Omental fat pad (tissue), 4 donors: ENCODE measurements around the gene LARGE1. TPM values are rescaled to one million over a fixed set of nuclear protein-coding genes. Genes with fewer than 3 reads are reported as not detected.

Experiments used
- ATAC-seq: fragments of 150-250 bp; one replicate; pipeline ENCODE4 v1.9.1; 2016; ENCODE audit warnings: mild to moderate bottlenecking, moderate library complexity; ENCODE audit not compliant: low FRiP score
- DNase-seq: peaks from one replicate; pipeline ENCODE4 v3.0.0-alpha.2; 2019; ENCODE audit warnings: low spot score
- total RNA-seq, 4 donors: library from RNA; depleted of rRNA; stranded (reverse); fragments of >200 nt; gene quantifications; one replicate each; pipeline ENCODE4 v1.1.0, GENCODE V29; 2016
- TF ChIP-seq, protein P1 (sequence below), 3 donors: fragments of 450-650 bp; IDR thresholded peaks; one replicate each; pipeline ENCODE4 v1.5.1; 2016 to 2017; ENCODE audit warnings: antibody characterized with exemption in 3 of 3, mild to moderate bottlenecking in 3 of 3, moderate library complexity in 2 of 3

LARGE1 gene
- total RNA-seq, 4 donors from 2014 or later = 16.5 to 31.2 (median 22.3) TPM

GRCh38 chr22:33908171-33909074 is 11.9 kb downstream of the LARGE1 start:
- TF ChIP-seq, protein P1, sequence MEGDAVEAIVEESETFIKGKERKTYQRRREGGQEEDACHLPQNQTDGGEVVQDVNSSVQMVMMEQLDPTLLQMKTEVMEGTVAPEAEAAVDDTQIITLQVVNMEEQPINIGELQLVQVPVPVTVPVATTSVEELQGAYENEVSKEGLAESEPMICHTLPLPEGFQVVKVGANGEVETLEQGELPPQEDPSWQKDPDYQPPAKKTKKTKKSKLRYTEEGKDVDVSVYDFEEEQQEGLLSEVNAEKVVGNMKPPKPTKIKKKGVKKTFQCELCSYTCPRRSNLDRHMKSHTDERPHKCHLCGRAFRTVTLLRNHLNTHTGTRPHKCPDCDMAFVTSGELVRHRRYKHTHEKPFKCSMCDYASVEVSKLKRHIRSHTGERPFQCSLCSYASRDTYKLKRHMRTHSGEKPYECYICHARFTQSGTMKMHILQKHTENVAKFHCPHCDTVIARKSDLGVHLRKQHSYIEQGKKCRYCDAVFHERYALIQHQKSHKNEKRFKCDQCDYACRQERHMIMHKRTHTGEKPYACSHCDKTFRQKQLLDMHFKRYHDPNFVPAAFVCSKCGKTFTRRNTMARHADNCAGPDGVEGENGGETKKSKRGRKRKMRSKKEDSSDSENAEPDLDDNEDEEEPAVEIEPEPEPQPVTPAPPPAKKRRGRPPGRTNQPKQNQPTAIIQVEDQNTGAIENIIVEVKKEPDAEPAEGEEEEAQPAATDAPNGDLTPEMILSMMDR (IDR thresholded peaks at IDR 0.05) = no peak
- ATAC-seq (no peak), DNase-seq (no peak)

DNA sequence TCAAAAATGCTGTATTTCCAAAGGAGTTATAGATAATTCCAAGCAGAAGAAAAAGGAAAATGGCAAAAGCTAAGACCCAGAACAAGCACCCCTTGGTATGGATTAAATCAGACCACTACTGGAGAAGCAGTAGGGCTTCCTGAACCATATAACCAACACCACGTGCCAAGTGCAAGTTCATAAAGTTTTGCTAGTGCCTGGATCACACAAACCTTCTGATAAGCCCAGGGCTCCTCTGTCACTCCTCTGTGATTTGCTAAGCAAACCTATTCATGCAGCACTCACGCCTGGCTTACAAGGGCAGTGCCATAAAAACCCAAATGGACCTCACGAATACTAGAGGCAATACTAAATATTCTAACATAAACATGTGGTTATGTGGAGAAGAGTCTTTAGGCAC is 13.3 kb downstream of the LARGE1 start:
- no peak for ATAC-seq

DNA sequence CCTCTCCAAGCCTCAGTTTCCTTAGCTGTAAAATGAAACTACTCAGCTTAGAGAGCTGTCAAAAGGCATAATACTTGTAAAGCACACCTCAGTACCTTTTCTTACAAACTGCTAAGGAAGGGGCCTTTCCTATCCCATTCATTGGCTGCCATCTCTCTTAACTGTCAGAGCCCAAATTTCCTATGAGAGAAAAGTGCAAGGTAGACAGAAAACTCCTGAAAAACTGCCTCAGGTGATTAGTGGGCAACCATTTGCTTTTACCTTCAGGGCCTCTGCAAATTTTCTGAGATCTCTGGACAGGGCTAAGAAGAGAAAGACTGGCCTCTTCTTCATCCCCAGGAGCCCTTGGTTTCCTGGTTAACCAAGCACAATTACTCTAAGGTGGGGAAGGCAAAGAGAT is 13.8 kb downstream of the LARGE1 start:
- ATAC-seq (no peak), DNase-seq (no peak)
- TF ChIP-seq, protein P1 (IDR thresholded peaks at IDR 0.05) = no peak

More for the DNA sequence above, 13.3 kb downstream of the LARGE1 start:
- no peak for DNase-seq
- TF ChIP-seq, protein P1 (IDR thresholded peaks at IDR 0.05) = no peak

GRCh38 chr22:33903012-33903411 is 17.3 kb downstream of the LARGE1 start:
- TF ChIP-seq, protein P1 (IDR thresholded peaks at IDR 0.05) = no peak
- no peak for ATAC-seq
- no peak for DNase-seq

GRCh38 chr22:33902073-33902472 is 18.2 kb downstream of the LARGE1 start:
- DNase-seq (no peak), ATAC-seq (no peak)
- TF ChIP-seq, protein P1 (IDR thresholded peaks at IDR 0.05) = no peak

DNA sequence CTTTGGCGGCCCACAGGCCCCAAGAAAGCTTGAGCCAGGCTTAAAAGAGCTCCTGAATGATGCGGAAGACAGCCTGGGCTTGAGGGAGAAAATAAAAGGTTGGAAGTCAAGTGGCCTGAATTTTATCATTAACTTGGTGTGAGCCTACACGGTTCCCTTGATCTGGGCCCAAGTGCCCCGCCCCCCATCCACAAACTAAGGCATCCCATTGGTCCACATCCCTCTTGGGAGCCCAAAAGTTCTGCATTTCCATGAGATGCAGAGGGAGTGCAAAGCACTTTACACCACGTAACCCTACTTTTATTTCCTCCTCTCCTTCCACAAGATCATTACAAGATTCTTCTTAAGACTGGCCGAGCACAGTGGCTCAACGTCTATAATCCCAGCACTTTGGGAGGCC is 22.2 kb downstream of the LARGE1 start:
- TF ChIP-seq, protein P1 (IDR thresholded peaks at IDR 0.05) = no peak
- DNase-seq (no peak), ATAC-seq (no peak)

GRCh38 chr22:33897448-33897835 is 22.8 kb downstream of the LARGE1 start:
- ATAC-seq (no peak), DNase-seq (no peak)
- TF ChIP-seq, protein P1 (IDR thresholded peaks at IDR 0.05) = no peak
